ENCODE measurements around the gene PIM2. TPM values are rescaled to one million over a fixed set of nuclear protein-coding genes. Genes with fewer than 3 reads are reported as not detected.
A peak's percentile ranks its signal among the peaks of the same experiment; 100 is the strongest.

Gene PIM2
- total and polyA plus RNA-seq, 9 of the 15 experiments (the other 6 are each of a cell fraction or from before 2014, with no cell fraction given), result 67.6 to 191 (median 108) TPM

DNA sequence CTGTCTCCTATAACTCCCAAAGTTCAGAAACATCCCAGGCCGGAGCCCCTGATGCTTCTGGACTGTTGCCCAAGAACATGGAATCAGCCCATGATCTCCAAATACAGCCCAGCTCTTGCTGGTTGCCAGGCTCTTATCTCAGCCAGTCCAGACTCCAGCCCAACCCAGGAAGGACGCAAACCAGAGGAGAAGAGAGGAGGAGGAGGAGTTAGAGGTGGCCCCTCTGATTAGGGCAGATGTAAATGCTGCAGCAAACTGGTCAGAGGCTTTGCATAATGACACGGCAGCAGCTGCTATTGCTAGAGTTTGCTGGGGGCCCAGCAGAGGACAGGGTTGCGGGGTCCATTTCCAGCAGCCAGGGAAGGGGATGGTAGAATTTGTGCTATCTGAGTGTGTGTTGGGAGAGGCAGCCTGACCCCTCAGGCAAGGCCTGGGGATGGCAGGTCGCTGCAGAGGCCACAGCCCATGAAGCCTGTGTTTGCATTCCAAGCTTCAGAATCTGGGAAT is 42.8 kb upstream of the PIM2 start (continued):
- TF ChIP-seq NEUROD1 (IDR thresholded peaks at IDR 0.05; ENCODE audit: borderline replicate concordance, low read depth, low read length, partially characterized antibody), result peak; percentile 77
- no peak for TF ChIP-seq FOSL1 (tag; conservative IDR thresholded peaks at IDR 0.05)
- no peak for TF ChIP-seq SLC30A9 (CRISPR knock-in tag; IDR thresholded peaks at IDR 0.05)
- no peak for TF ChIP-seq HNRNPL (IDR thresholded peaks at IDR 0.05; ENCODE audit: low read depth, low read length)
- TF ChIP-seq, protein P1, sequence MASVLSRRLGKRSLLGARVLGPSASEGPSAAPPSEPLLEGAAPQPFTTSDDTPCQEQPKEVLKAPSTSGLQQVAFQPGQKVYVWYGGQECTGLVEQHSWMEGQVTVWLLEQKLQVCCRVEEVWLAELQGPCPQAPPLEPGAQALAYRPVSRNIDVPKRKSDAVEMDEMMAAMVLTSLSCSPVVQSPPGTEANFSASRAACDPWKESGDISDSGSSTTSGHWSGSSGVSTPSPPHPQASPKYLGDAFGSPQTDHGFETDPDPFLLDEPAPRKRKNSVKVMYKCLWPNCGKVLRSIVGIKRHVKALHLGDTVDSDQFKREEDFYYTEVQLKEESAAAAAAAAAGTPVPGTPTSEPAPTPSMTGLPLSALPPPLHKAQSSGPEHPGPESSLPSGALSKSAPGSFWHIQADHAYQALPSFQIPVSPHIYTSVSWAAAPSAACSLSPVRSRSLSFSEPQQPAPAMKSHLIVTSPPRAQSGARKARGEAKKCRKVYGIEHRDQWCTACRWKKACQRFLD (CRISPR knock-in tag; IDR thresholded peaks at IDR 0.05), result no peak
- no peak for TF ChIP-seq ZNF584 (CRISPR knock-in tag; IDR thresholded peaks at IDR 0.05; ENCODE audit: low read depth)
- TF ChIP-seq SIRT6 (IDR thresholded peaks at IDR 0.05; ENCODE audit: low read depth, low read length), result no peak
- TF ChIP-seq E2F3 (CRISPR knock-in tag; IDR thresholded peaks at IDR 0.05), result no peak
- TF ChIP-seq, protein P2, sequence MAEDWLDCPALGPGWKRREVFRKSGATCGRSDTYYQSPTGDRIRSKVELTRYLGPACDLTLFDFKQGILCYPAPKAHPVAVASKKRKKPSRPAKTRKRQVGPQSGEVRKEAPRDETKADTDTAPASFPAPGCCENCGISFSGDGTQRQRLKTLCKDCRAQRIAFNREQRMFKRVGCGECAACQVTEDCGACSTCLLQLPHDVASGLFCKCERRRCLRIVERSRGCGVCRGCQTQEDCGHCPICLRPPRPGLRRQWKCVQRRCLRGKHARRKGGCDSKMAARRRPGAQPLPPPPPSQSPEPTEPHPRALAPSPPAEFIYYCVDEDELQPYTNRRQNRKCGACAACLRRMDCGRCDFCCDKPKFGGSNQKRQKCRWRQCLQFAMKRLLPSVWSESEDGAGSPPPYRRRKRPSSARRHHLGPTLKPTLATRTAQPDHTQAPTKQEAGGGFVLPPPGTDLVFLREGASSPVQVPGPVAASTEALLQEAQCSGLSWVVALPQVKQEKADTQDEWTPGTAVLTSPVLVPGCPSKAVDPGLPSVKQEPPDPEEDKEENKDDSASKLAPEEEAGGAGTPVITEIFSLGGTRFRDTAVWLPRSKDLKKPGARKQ (CRISPR knock-in tag; IDR thresholded peaks at IDR 0.05), result no peak
- no peak for TF ChIP-seq TFAM (CRISPR knock-in tag; conservative IDR thresholded peaks at IDR 0.05)
- peak; percentile 82 for TF ChIP-seq SMARCE1 (IDR thresholded peaks at IDR 0.05)
- no peak for TF ChIP-seq NCOA1 (IDR thresholded peaks at IDR 0.05; ENCODE audit: low read depth)
- TF ChIP-seq, protein P3, sequence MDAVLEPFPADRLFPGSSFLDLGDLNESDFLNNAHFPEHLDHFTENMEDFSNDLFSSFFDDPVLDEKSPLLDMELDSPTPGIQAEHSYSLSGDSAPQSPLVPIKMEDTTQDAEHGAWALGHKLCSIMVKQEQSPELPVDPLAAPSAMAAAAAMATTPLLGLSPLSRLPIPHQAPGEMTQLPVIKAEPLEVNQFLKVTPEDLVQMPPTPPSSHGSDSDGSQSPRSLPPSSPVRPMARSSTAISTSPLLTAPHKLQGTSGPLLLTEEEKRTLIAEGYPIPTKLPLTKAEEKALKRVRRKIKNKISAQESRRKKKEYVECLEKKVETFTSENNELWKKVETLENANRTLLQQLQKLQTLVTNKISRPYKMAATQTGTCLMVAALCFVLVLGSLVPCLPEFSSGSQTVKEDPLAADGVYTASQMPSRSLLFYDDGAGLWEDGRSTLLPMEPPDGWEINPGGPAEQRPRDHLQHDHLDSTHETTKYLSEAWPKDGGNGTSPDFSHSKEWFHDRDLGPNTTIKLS (IDR thresholded peaks at IDR 0.05; ENCODE audit: borderline replicate concordance, low read depth), result no peak
- no peak; the same call in 1 of the 2 replicates for TF ChIP-seq NFE2 (IDR thresholded peaks at IDR 0.05; ENCODE audit: low read depth)
- no peak for TF ChIP-seq ZBTB1 (CRISPR knock-in tag; IDR thresholded peaks at IDR 0.05; ENCODE audit: borderline replicate concordance, low read depth)
- TF ChIP-seq ATF1 (CRISPR knock-in tag; IDR thresholded peaks at IDR 0.05), result no peak
- TF ChIP-seq ATF1 (tag; IDR thresholded peaks at IDR 0.05), result peak; percentile 56
- no peak for TF ChIP-seq TSC22D4 (tag; IDR thresholded peaks at IDR 0.05)
- peak; percentile 86 for TF ChIP-seq TCF3 (CRISPR knock-in tag; IDR thresholded peaks at IDR 0.05)
- TF ChIP-seq, protein P4, sequence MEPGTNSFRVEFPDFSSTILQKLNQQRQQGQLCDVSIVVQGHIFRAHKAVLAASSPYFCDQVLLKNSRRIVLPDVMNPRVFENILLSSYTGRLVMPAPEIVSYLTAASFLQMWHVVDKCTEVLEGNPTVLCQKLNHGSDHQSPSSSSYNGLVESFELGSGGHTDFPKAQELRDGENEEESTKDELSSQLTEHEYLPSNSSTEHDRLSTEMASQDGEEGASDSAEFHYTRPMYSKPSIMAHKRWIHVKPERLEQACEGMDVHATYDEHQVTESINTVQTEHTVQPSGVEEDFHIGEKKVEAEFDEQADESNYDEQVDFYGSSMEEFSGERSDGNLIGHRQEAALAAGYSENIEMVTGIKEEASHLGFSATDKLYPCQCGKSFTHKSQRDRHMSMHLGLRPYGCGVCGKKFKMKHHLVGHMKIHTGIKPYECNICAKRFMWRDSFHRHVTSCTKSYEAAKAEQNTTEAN (CRISPR knock-in tag; IDR thresholded peaks at IDR 0.05), result no peak
- TF ChIP-seq POLR2AphosphoS5 (IDR thresholded peaks at IDR 0.05; ENCODE audit: control insufficient read depth, insufficient read depth, low read depth, low read length), result peak; percentile 86
- no peak for TF ChIP-seq ZNF143 (CRISPR knock-in tag; IDR thresholded peaks at IDR 0.05)
- no peak for TF ChIP-seq NFYB (IDR thresholded peaks at IDR 0.05; ENCODE audit: extremely low read depth, insufficient read length)
- peak; percentile 26; the same call in 1 of the 2 replicates for TF ChIP-seq ZNF263 (CRISPR knock-in tag; IDR thresholded peaks at IDR 0.05; ENCODE audit: borderline replicate concordance)
- TF ChIP-seq PHF20 (IDR thresholded peaks at IDR 0.05; ENCODE audit: partially characterized antibody), result no peak

All from K562 (cell line).